ENCODE results near the gene ZNF683.

The ZNF683 gene

GRCh38 chr1:26357121-26357602 lies 15.4 kb downstream of the ZNF683 start:
- no peak for DNase-seq

- DNase-seq = no peak
These were observed 16.4 kb downstream of the ZNF683 start for GRCh38 chr1:26356106-26356505.

GRCh38 chr1:26354972-26355371 lies 17.6 kb downstream of the ZNF683 start:
- DNase-seq = no peak

- DNase-seq = no peak
These were observed 18.4 kb downstream of the ZNF683 start, which contains the start of gene CRYBG2 for GRCh38 chr1:26353976-26354820. CRYBG2 (minus strand) TSS chr1:26354130; CDS start chr1:26346657, 7,473 bp downstream.

GRCh38 chr1:26353210-26353859 lies 19.2 kb downstream of the ZNF683 start:
- no peak for DNase-seq

- DNase-seq = no peak
These were observed 20.2 kb downstream of the ZNF683 start for GRCh38 chr1:26352338-26352679.

GRCh38 chr1:26351590-26352337 lies 20.8 kb downstream of the ZNF683 start:
- DNase-seq = no peak

- no peak for DNase-seq
These were observed 21.6 kb downstream of the ZNF683 start for GRCh38 chr1:26350701-26351589.

- no peak for DNase-seq
These were observed 22.2 kb downstream of the ZNF683 start for GRCh38 chr1:26350343-26350700.

GRCh38 chr1:26349877-26350244 lies 22.7 kb downstream of the ZNF683 start:
- no peak for DNase-seq

GRCh38 chr1:26349188-26349876 lies 23.2 kb downstream of the ZNF683 start:
- no peak for DNase-seq

GRCh38 chr1:26346274-26347033 lies 26.1 kb downstream of the ZNF683 start:
- no peak for DNase-seq

GRCh38 chr1:26345718-26346117 lies 26.8 kb downstream of the ZNF683 start:
- no peak for DNase-seq

GRCh38 chr1:26344147-26344920 lies 28.2 kb downstream of the ZNF683 start:
- DNase-seq = no peak

GRCh38 chr1:26340047-26340481 lies 32.5 kb downstream of the ZNF683 start:
- no peak for DNase-seq

GRCh38 chr1:26338670-26339069 lies 33.9 kb downstream of the ZNF683 start:
- DNase-seq = no peak

GRCh38 chr1:26337625-26338024 lies 34.9 kb downstream of the ZNF683 start:
- no peak for DNase-seq

- no peak for DNase-seq
These were observed 35.4 kb downstream of the ZNF683 start for GRCh38 chr1:26337206-26337535.

- DNase-seq = peak in 2 of 14 donors; percentile 5 to 14
These were observed 35.9 kb downstream of the ZNF683 start for GRCh38 chr1:26336477-26337205.
